Loucy (cell line): Measurements from ENCODE around the gene SSBP4.

Source experiments
- CTCF ChIP-seq: fragments of 200-600 bp; sonication (generic); conservative IDR thresholded peaks from 2 replicates; pipeline ENCODE4 v1.5.1; 2014; ENCODE audit warnings: mild to moderate bottlenecking, antibody characterized with exemption, low read length
- EZH2phosphoT487 ChIP-seq: fragments of 200-600 bp; IDR thresholded peaks from 2 replicates; pipeline ENCODE4 v1.6.1; 2018; ENCODE audit warnings: antibody characterized with exemption, mild to moderate bottlenecking, moderate library complexity, borderline replicate concordance

- TF ChIP-seq CTCF (no peak), EZH2phosphoT487 (no peak)
Measured at GRCh38 chr19:18443831-18444230, 24.6 kb downstream of the SSBP4 start.
